Naive thymus-derived CD4-positive, alpha-beta T cell (primary cell): Measurements from ENCODE around the gene PSENEN. TPM values are rescaled to one million over a fixed set of nuclear protein-coding genes. Genes with fewer than 3 reads are reported as not detected.
A peak's percentile ranks its signal among the peaks of the same experiment; 100 is the strongest.

Source experiments
- ATAC-seq: fragments of 150-1000 bp; cut with Tn5 transposase; 2 replicates; pipeline ENCODE4 v1.10.0; 2021; ENCODE audit warnings: mild to moderate bottlenecking, moderate library complexity
- CTCF ChIA-PET: fragments of 350-600 bp; sonication (Branson Sonifier 250); formaldehyde crosslinking; loops from one replicate; lab custom pipeline; 2021; ENCODE audit warnings: antibody characterized with exemption; lab: Charles Lee
- POLR2A ChIA-PET: fragments of 350-600 bp; sonication (Branson Sonifier 250); formaldehyde crosslinking; loops from one replicate; lab custom pipeline; 2021; ENCODE audit warnings: antibody characterized with exemption, inconsistent platforms; lab: Charles Lee
- DNase-seq, 9 donors: peaks; one replicate each; pipeline versions ENCODE4 v3.0.0 to v3.0.0-alpha.2; 2020 to 2022; ENCODE audit warnings: mixed read lengths in 1 of 9
- H3K27ac ChIP-seq: one replicate; pipeline ENCODE4 v1.7.0; 2013; ENCODE audit warnings: mild to moderate bottlenecking, low read depth, low read length, moderate library complexity
- H3K27me3 ChIP-seq, 2 donors: one replicate each; pipeline ENCODE4 v1.7.0; 2013; ENCODE audit warnings: low read length in 2 of 2, mild to moderate bottlenecking in 2 of 2, moderate library complexity in 2 of 2; ENCODE audit not compliant: control insufficient read depth in 2 of 2, insufficient read depth in 2 of 2
- H3K36me3 ChIP-seq, 3 experiments: 1 replicate in 2 of 3; 2 replicates in 1 of 3; pipeline ENCODE4 v1.7.0; 2013; ENCODE audit warnings: low read length in 3 of 3, mild to moderate bottlenecking in 3 of 3, moderate library complexity in 1 of 3; ENCODE audit not compliant: insufficient read depth in 3 of 3, control insufficient read depth in 2 of 3
- H3K4me1 ChIP-seq, 2 donors: one replicate each; pipeline ENCODE4 v1.7.0; 2013; ENCODE audit warnings: low read length in 2 of 2, mild to moderate bottlenecking in 2 of 2, moderate library complexity in 1 of 2; ENCODE audit not compliant: control insufficient read depth in 2 of 2, insufficient read depth in 2 of 2
- H3K4me3 ChIP-seq: 2 replicates; pipeline ENCODE4 v1.7.0; 2013; ENCODE audit warnings: mild to moderate bottlenecking, low read length
- H3K9me3 ChIP-seq, 3 experiments: 1 replicate in 2 of 3; 2 replicates in 1 of 3; pipeline ENCODE4 v1.7.0; 2013; ENCODE audit warnings: low read length in 3 of 3; ENCODE audit not compliant: control insufficient read depth in 2 of 3
- H3K27ac Mint-ChIP-seq, 9 donors: one replicate each; pipeline ENCODE4 v1.8.0; 2020 to 2022; ENCODE audit warnings: mixed read lengths in 9 of 9, mild to moderate bottlenecking in 8 of 9, moderate library complexity in 5 of 9, inconsistent platforms in 2 of 9
- H3K27me3 Mint-ChIP-seq, 5 donors: one replicate each; pipeline ENCODE4 v1.8.0; 2021 to 2022; ENCODE audit warnings: mixed read lengths in 5 of 5, mild to moderate bottlenecking in 1 of 5
- H3K36me3 Mint-ChIP-seq, 5 donors: one replicate each; pipeline ENCODE4 v1.8.0; 2020 to 2022; ENCODE audit warnings: mixed read lengths in 5 of 5, mild to moderate bottlenecking in 3 of 5, inconsistent platforms in 1 of 5
- H3K4me1 Mint-ChIP-seq, 7 donors: one replicate each; pipeline ENCODE4 v1.8.0; 2020 to 2022; ENCODE audit warnings: mixed read lengths in 7 of 7, mild to moderate bottlenecking in 3 of 7, inconsistent platforms in 1 of 7
- H3K4me3 Mint-ChIP-seq, 10 donors: one replicate each; pipeline ENCODE4 v1.8.0; 2020 to 2022; ENCODE audit warnings: mild to moderate bottlenecking in 10 of 10, mixed read lengths in 10 of 10, moderate library complexity in 6 of 10, inconsistent platforms in 2 of 10
- H3K9me3 Mint-ChIP-seq, 11 donors: one replicate each; pipeline ENCODE4 v1.8.0; 2020 to 2022; ENCODE audit warnings: mixed read lengths in 11 of 11, mild to moderate bottlenecking in 4 of 11, inconsistent platforms in 1 of 11, moderate library complexity in 1 of 11
- intact Hi-C, 2 donors: fragments of 100-400 bp; cut with micrococcal nuclease; formaldehyde crosslinking; loops; one replicate each; pipeline ENCODE4 v1.15.1; 2023
- polyA plus RNA-seq, 2 donors: library from polyadenylated mRNA; unstranded; fragments of 300-500 nt; fragmentation: Illumina TruSeq; gene quantifications; one replicate each; pipeline ENCODE4 v1.2.3, GENCODE V29; 2021
- total RNA-seq, 6 experiments: library from RNA in 5 of 6; stranded (reverse) in 5 of 6; gene quantifications; 1 replicate in 5 of 6; 2 replicates in 1 of 6; pipeline ENCODE4 v1.2.3 and lab custom pipeline; 2021 to 2026

Gene PSENEN
- total and polyA plus RNA-seq, 7 experiments from 2014 or later: 20.4 to 79.1 (median 33.9) TPM

- Histone ChIP-seq H3K4me3 (no peak overlapping the region), H3K27me3 (peaks cover 0 to 4% of the 10 kb centered on the region in 2 donors), H3K4me1 (peaks cover 10 to 35% of the 10 kb centered on the region in 2 donors), H3K27ac (no peak overlapping the region), H3K36me3 (peaks cover 0 to 35% (median 0%) of the 10 kb centered on the region in 3 experiments), H3K9me3 (no peaks in the 10 kb centered on the region)
- intact Hi-C loops: no loop called here
- Mint-ChIP-seq H3K4me3 (peak overlapping the region; percentile 41 to 92 (median 74)), H3K4me1 (peaks cover 13 to 42% (median 33%) of the 10 kb centered on the region in 7 donors), H3K9me3 (peaks cover 0 to 4% (median 0%) of the 10 kb centered on the region in 11 donors), H3K36me3 (peaks cover 0 to 15% (median 5%) of the 10 kb centered on the region in 5 donors), H3K27me3 (peaks cover 0 to 12% (median 5%) of the 10 kb centered on the region in 5 donors), H3K27ac (peak overlapping the region in 5 of 9 donors; percentile 17 to 54 (median 38))
- ChIA-PET CTCF (no interaction called here), POLR2A (interaction anchor here (2.3 to 2.7 kb wide), 2 partner anchors 8 to 11 kb away, joined by 17 to 18 read pairs; partner anchors contain the start of genes LIN37, PSENEN and U2AF1L4)
- ATAC-seq (no peak), DNase-seq (peak in 8 of 9 donors; percentile 44 to 63 (median 56))
Measured at GRCh38 chr19:35755550-35756376, 10.3 kb downstream of the PSENEN start.

GRCh38 chr19:35756377-35757230, 11.2 kb downstream of the PSENEN start, which contains the start of gene HSPB6:
Gene HSPB6 (minus strand): TSS chr19:35757029. CDS start chr19:35757008, 21 bp downstream.
- Mint-ChIP-seq H3K9me3 (peaks cover 0 to 4% (median 0%) of the 10 kb centered on the region in 11 donors), H3K27ac (peak within 1 kb of the TSS; percentile 89 to 99 (median 95)), H3K4me1 (peaks cover 13 to 42% (median 33%) of the 10 kb centered on the region in 7 donors), H3K4me3 (peak within 1 kb of the TSS; percentile 92 to 100 (median 96)), H3K27me3 (peaks cover 0 to 12% (median 5%) of the 10 kb centered on the region in 5 donors), H3K36me3 (peaks cover 0 to 20% (median 5%) of the 10 kb centered on the region in 5 donors)
- peaks cover 0 to 4% of the 10 kb centered on the region in 2 donors for H3K27me3 ChIP-seq
- H3K9me3 ChIP-seq: no peaks in the 10 kb centered on the region
- ChIA-PET CTCF (no interaction called here), POLR2A (interaction anchor here (0.7 to 2.7 kb wide), 5 partner anchors 8 to 45 kb away, joined by 3 to 18 read pairs (median 9); partner anchors contain the start of genes IGFLR1, LIN37, PSENEN and U2AF1L4)
- no peak for DNase-seq
- H3K4me1 ChIP-seq: peaks cover 10 to 35% of the 10 kb centered on the region in 2 donors
- peak within 1 kb of the TSS; percentile 99 for H3K4me3 ChIP-seq
- ATAC-seq: no peak
- H3K27ac ChIP-seq: no peak within 1 kb of the TSS
- intact Hi-C loops: no loop called here
- H3K36me3 ChIP-seq: peaks cover 0 to 38% (median 0%) of the 10 kb centered on the region in 3 experiments

GRCh38 chr19:35757231-35757748, 11.8 kb downstream of the PSENEN start:
- Mint-ChIP-seq H3K27me3 (peaks cover 0 to 12% (median 5%) of the 10 kb centered on the region in 5 donors), H3K36me3 (peaks cover 0 to 25% (median 5%) of the 10 kb centered on the region in 5 donors), H3K4me3 (peak overlapping the region; percentile 92 to 100 (median 96)), H3K9me3 (peaks cover 0 to 4% (median 0%) of the 10 kb centered on the region in 11 donors), H3K4me1 (peaks cover 13 to 42% (median 37%) of the 10 kb centered on the region in 7 donors), H3K27ac (peak overlapping the region in 8 of 9 donors; percentile 51 to 99 (median 92))
- ChIA-PET CTCF (no interaction called here), POLR2A (interaction anchor here (0.6 to 2.7 kb wide), 5 partner anchors 9 to 358 kb away, joined by 3 to 18 read pairs (median 9); partner anchors contain the start of genes IGFLR1, LIN37, POLR2I and PSENEN)
- Histone ChIP-seq H3K9me3 (no peaks in the 10 kb centered on the region), H3K36me3 (peaks cover 0 to 40% (median 4%) of the 10 kb centered on the region in 3 experiments), H3K27ac (no peak overlapping the region), H3K4me1 (peaks cover 10 to 35% of the 10 kb centered on the region in 2 donors), H3K27me3 (peaks cover 0 to 4% of the 10 kb centered on the region in 2 donors), H3K4me3 (peak overlapping the region; percentile 99)
- ATAC-seq (no peak), DNase-seq (peak in 3 of 9 donors; percentile 25 to 54 (median 28))
- intact Hi-C loops: no loop called here

GRCh38 chr19:35757749-35758608, 12.5 kb downstream of the PSENEN start, which contains the start of gene PROSER3:
Gene PROSER3 (plus strand): TSS chr19:35758176. CDS start chr19:35758216, 40 bp downstream.
- peak within 1 kb of the TSS; percentile 89 to 99 (median 95) for H3K27ac Mint-ChIP-seq
- DNase-seq: peak; percentile 93 to 100 (median 99)
- ChIA-PET POLR2A (interaction anchor here (0.6 to 2.7 kb wide), 6 partner anchors 8 to 357 kb away, joined by 3 to 18 read pairs (median 8); partner anchors contain the start of genes IGFLR1, LIN37, POLR2I and PSENEN), CTCF (no interaction called here)
- H3K27ac ChIP-seq: peak within 1 kb of the TSS; percentile 92
- peak within 1 kb of the TSS; percentile 92 to 100 (median 96) for H3K4me3 Mint-ChIP-seq
- H3K4me1 Mint-ChIP-seq: peaks cover 13 to 42% (median 37%) of the 10 kb centered on the region in 7 donors
- H3K9me3 Mint-ChIP-seq: peaks cover 0 to 4% (median 0%) of the 10 kb centered on the region in 11 donors
- no peaks in the 10 kb centered on the region for H3K9me3 ChIP-seq
- peak within 1 kb of the TSS; percentile 99 for H3K4me3 ChIP-seq
- H3K4me1 ChIP-seq: peaks cover 10 to 35% of the 10 kb centered on the region in 2 donors
- peaks cover 0 to 4% of the 10 kb centered on the region in 2 donors for H3K27me3 ChIP-seq
- peaks cover 0 to 25% (median 5%) of the 10 kb centered on the region in 5 donors for H3K36me3 Mint-ChIP-seq
- intact Hi-C loops: loop anchor here (1.0 to 2.0 kb wide), 9 partner anchors 10 to 257 kb away; partner anchors contain the start of genes ARHGAP33 (in 2 of the 2), LIN37 (in 2 of the 2), ALKBH6 (in 1 of the 2) and APLP1 (in 1 of the 2)
- ATAC-seq: peak; percentile 98
- peaks cover 0 to 35% (median 4%) of the 10 kb centered on the region in 3 experiments for H3K36me3 ChIP-seq
- peaks cover 0 to 12% (median 5%) of the 10 kb centered on the region in 5 donors for H3K27me3 Mint-ChIP-seq

GRCh38 chr19:35759697-35760096, 14.2 kb downstream of the PSENEN start:
- Mint-ChIP-seq H3K36me3 (peaks cover 0 to 25% (median 0%) of the 10 kb centered on the region in 5 donors), H3K27ac (peak overlapping the region in 1 of 9 donors; percentile 66), H3K4me3 (peak overlapping the region; percentile 41 to 98 (median 73)), H3K9me3 (peaks cover 0 to 4% (median 0%) of the 10 kb centered on the region in 11 donors), H3K27me3 (peaks cover 0 to 11% (median 5%) of the 10 kb centered on the region in 5 donors), H3K4me1 (peaks cover 13 to 42% (median 36%) of the 10 kb centered on the region in 7 donors)
- Histone ChIP-seq H3K4me1 (peaks cover 10 to 35% of the 10 kb centered on the region in 2 donors), H3K36me3 (peaks cover 0 to 30% (median 4%) of the 10 kb centered on the region in 3 experiments), H3K27me3 (peaks cover 0 to 4% of the 10 kb centered on the region in 2 donors), H3K9me3 (no peaks in the 10 kb centered on the region), H3K4me3 (no peak overlapping the region), H3K27ac (no peak overlapping the region)
- intact Hi-C loops: loop anchor here in 1 of 2 donors (2.0 kb wide), 2 partner anchors 109 to 255 kb away; partner anchors contain the start of genes ALKBH6 and APLP1
- ATAC-seq (no peak), DNase-seq (no peak)
- POLR2A ChIA-PET: interaction anchor here (0.7 to 1.6 kb wide), 3 partner anchors 14 to 32 kb away, joined by 3 to 4 read pairs (median 3); partner anchors contain the start of genes PSENEN and U2AF1L4
- CTCF ChIA-PET: interaction anchor here (0.7 kb wide), 1 partner anchor 58 kb away, joined by 4 read pairs; no protein-coding TSS in a partner anchor
